Uterus (tissue), 2 donors: ENCODE data around the gene ARHGAP15.

Experiments
- POLR2A ChIP-seq, 2 donors: fragments of 450-650 bp; IDR thresholded peaks; one replicate each; pipeline ENCODE4 v1.6.1; 2016; ENCODE audit warnings: antibody characterized with exemption in 2 of 2, mild to moderate bottlenecking in 1 of 2, moderate library complexity in 1 of 2
- TF ChIP-seq, protein P1 (sequence below), 4 experiments: fragments of 200-600 bp in 2 of 4; fragments of 450-650 bp in 2 of 4; sonication (generic) in 2 of 4; IDR thresholded peaks; one replicate each; pipeline ENCODE4 v1.5.1; 2016 to 2019; ENCODE audit warnings: antibody characterized with exemption in 4 of 4, mild to moderate bottlenecking in 2 of 4, moderate library complexity in 1 of 4

- TF ChIP-seq, protein P1, sequence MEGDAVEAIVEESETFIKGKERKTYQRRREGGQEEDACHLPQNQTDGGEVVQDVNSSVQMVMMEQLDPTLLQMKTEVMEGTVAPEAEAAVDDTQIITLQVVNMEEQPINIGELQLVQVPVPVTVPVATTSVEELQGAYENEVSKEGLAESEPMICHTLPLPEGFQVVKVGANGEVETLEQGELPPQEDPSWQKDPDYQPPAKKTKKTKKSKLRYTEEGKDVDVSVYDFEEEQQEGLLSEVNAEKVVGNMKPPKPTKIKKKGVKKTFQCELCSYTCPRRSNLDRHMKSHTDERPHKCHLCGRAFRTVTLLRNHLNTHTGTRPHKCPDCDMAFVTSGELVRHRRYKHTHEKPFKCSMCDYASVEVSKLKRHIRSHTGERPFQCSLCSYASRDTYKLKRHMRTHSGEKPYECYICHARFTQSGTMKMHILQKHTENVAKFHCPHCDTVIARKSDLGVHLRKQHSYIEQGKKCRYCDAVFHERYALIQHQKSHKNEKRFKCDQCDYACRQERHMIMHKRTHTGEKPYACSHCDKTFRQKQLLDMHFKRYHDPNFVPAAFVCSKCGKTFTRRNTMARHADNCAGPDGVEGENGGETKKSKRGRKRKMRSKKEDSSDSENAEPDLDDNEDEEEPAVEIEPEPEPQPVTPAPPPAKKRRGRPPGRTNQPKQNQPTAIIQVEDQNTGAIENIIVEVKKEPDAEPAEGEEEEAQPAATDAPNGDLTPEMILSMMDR (IDR thresholded peaks at IDR 0.05), result no peak
- TF ChIP-seq POLR2A (IDR thresholded peaks at IDR 0.05), result no peak
Measured at GRCh38 chr2:143776526-143777297, 647.5 kb downstream of the ARHGAP15 start.
